ENCODE measurements around the gene TMEM131.
"Not testable (repeated sequence)": the region's sequence is repeated elsewhere in the genome, so short reads cannot be mapped to it uniquely, and the experiment has no call there.

The TMEM131 gene

GRCh38 chr2:97848306-97848705 is 147.4 kb downstream of the TMEM131 start:
- no peak for DNase-seq

- DNase-seq: not testable (repeated sequence)
Measured at GRCh38 chr2:97846716-97847115, 149.0 kb downstream of the TMEM131 start.

GRCh38 chr2:97845818-97846217 is 149.9 kb downstream of the TMEM131 start:
- DNase-seq: no peak

- no peak for DNase-seq
Measured at GRCh38 chr2:97845133-97845532, 150.6 kb downstream of the TMEM131 start.

DNA sequence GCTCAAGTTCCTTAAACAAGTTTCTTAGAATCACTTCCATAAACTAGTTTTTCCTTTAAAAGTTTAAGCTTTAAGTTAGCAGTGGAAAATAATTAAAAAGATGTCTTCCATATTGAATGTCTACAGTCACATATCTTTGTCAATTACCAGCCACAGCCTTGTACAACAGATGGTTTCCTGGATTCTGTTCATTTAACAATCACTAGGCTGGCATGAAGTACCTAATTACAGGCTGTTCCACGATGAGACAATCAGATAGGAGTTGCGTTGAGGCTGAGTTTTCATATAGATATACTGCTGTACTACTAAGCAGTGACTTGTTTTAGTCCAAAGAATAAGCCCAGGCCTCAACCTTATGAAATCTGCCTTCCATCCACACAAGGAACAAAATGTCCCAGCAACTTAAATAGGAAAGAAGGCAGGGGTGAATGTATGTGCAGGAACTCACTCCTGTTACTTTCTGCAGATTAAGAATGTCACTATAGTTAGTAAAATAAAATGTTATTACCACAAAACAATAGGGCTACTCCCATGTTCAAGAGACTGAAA is 151.4 kb downstream of the TMEM131 start:
- DNase-seq: peak; percentile 19 to 78

DNA sequence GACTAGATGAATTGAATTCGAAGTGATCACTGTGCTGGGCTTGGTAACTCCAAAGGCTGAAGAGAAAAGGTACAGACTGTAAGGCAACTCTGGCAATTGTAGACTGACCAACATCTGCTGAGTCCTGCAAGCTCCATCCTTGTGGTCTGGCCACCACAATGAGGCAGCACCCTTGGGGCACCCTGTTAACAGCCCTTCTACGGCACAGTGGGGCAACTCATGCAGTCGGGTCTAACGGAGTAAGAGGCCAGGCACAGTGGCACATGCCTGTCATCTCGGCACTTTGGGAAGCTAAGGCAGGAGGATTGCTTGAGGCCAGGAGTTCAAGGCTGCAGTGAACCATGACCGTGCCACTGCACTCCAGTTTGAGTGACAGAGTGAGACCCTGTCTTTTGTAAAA is 155.6 kb downstream of the TMEM131 start:
- no peak for DNase-seq

DNA sequence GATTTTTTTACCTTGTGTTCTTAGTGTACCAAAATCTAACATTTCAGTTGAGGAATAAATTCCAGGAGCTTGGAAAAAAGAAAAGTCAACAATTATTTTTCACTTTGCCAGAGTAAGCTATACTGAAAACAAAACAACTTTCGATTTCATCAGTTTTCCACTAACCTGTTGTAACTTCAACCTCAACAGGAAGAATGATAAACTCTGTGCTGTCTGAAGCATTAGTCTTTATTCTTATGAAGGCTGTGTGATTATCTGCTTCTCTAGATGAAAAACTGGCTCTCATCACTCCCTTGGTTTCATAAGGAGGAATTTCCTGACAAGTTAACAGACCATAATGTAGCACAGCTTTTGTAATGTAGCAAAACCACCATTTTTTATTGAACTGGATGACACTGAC is 161.1 kb downstream of the TMEM131 start:
- no peak for DNase-seq

DNA sequence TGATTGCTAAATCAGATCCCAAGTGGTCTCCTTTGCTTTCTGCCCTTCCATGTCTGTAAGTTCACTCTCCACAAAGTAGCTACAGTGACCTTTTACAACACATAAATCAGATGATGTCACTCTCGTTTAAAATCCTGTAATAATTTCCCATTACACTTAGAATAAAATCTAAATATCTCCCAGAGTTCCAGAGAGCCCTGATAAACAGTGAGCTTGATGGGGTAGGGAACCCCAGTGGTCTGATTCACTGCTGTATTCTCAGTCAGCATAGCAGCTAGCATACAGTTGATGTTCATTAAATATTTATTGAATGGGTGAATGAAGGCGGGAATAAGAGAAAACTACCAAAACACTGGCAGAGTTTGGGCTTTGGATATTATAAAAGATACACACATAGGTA is 164.6 kb downstream of the TMEM131 start:
- DNase-seq: no peak

GRCh38 chr2:97829255-97829654 is 166.5 kb downstream of the TMEM131 start:
- not testable (repeated sequence) for DNase-seq

- not testable (repeated sequence) for DNase-seq
Measured at GRCh38 chr2:97827013-97827412, 168.7 kb downstream of the TMEM131 start.

- DNase-seq: not testable (repeated sequence)
Measured at GRCh38 chr2:97826266-97826847, 169.4 kb downstream of the TMEM131 start.

DNA sequence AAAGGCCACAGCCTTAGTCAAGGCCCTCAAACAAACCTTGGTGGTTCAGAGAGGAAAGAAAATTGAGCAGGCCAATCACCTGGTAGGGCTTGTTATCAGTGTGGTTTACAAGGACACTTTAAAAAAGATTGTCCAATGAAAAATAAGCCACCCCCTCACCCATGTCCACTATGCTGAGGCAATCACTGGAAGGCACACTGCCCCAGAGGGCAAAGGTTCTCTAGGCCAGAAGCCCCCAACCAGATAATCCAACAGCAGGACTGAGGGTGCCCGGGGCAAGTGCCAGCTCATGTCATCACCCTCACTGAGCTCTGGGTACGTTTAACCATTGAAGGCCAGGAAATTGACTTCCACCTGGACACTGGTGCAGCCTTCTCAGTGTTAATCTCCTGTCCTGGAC is 171.7 kb downstream of the TMEM131 start:
- DNase-seq: not testable (repeated sequence)

- DNase-seq: not testable (repeated sequence)
Measured at GRCh38 chr2:97821862-97822261, 173.9 kb downstream of the TMEM131 start.

GRCh38 chr2:97819754-97820153 is 176.0 kb downstream of the TMEM131 start:
- DNase-seq: no peak

DNA sequence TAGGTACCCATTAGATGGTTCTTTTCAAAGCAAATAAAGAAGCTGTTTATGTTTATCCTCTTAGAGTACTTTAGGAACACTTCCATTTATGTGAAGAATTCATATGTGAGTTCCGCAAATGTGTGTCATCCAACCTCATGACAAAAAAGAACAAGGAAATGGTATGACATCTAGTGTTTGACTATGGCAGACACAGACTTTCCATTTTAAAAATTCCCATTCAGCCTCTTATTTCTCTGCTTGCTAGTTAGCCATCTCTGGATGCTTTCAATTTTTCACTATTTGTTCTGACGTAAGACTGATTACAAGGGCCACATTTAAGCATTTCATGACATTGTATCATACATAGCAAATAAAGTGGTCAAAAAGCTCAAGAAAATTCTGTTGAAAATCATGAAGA is 179.3 kb downstream of the TMEM131 start:
- DNase-seq: no peak

GRCh38 chr2:97812931-97813330 is 182.8 kb downstream of the TMEM131 start:
- DNase-seq: no peak

GRCh38 chr2:97808816-97809215 is 186.9 kb downstream of the TMEM131 start:
- DNase-seq: no peak

GRCh38 chr2:97806738-97807618 is 188.8 kb downstream of the TMEM131 start:
- DNase-seq: peak; percentile 47 to 74

- DNase-seq: no peak
Measured at GRCh38 chr2:97805776-97806175, 190.0 kb downstream of the TMEM131 start.

DNA sequence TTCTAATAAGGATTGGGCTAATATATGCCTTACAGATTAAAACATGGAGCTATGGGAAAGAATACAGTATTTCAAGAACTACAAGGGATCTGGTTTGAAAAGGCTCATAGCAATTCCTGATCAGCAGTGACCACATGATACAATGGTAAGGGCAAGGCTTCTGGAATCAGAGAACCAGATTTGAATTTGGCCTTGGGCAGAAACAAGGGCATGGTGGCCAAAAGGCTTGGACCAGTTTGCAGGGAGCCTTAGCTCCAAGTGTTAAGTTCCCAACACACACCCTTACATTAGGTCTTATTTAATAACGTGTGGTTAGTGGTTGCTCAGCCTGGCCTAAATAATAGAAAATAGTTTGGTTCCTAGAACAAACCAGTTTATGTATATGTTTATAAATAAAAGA is 194.7 kb downstream of the TMEM131 start:
- DNase-seq: no peak

GRCh38 chr2:97798416-97798815 is 197.3 kb downstream of the TMEM131 start:
- DNase-seq: no peak

- DNase-seq: no peak
Measured at GRCh38 chr2:97797355-97797754, 198.4 kb downstream of the TMEM131 start.

GRCh38 chr2:97796465-97797126 is 199.2 kb downstream of the TMEM131 start:
- DNase-seq: no peak

- no peak for DNase-seq
Measured at GRCh38 chr2:97792416-97792815, 203.3 kb downstream of the TMEM131 start.

Measured in NCI-H524 (cell line).